Measurements from ENCODE around the gene LANCL2. TPM values are rescaled to one million over a fixed set of nuclear protein-coding genes. Genes with fewer than 3 reads are reported as not detected.

LANCL2 gene
- total RNA-seq, 1 donor from 2014 or later = 18.5 TPM

- Histone ChIP-seq H3K4me3 (ENCODE audit: low read depth, low read length) (no peak overlapping the region), H3K36me3 (ENCODE audit: control insufficient read depth, insufficient read depth, low read length) (no peaks in the 10 kb centered on the region), H3K27me3 (ENCODE audit: control insufficient read depth, insufficient read depth, low read length) (no peaks in the 10 kb centered on the region)
- no peak for TF ChIP-seq CTCF (IDR thresholded peaks at IDR 0.05; ENCODE audit: insufficient read depth, low read length, poor library complexity, severe bottlenecking)
- no peak for DNase-seq (ENCODE audit: low read depth)
Measured at GRCh38 chr7:55374213-55374612, 9.1 kb downstream of the LANCL2 start.

- Histone ChIP-seq H3K4me3 (ENCODE audit: low read depth, low read length) (no peak overlapping the region), H3K27me3 (ENCODE audit: control insufficient read depth, insufficient read depth, low read length) (no peaks in the 10 kb centered on the region), H3K36me3 (ENCODE audit: control insufficient read depth, insufficient read depth, low read length) (no peaks in the 10 kb centered on the region)
- DNase-seq (ENCODE audit: low read depth) = no peak
- TF ChIP-seq CTCF (IDR thresholded peaks at IDR 0.05; ENCODE audit: insufficient read depth, low read length, poor library complexity, severe bottlenecking) = no peak
Measured at GRCh38 chr7:55375237-55375636, 10.1 kb downstream of the LANCL2 start.

GRCh38 chr7:55377162-55377817 is 12.2 kb downstream of the LANCL2 start:
- no peak for TF ChIP-seq CTCF (IDR thresholded peaks at IDR 0.05; ENCODE audit: insufficient read depth, low read length, poor library complexity, severe bottlenecking)
- Histone ChIP-seq H3K27me3 (ENCODE audit: control insufficient read depth, insufficient read depth, low read length) (no peaks in the 10 kb centered on the region), H3K36me3 (ENCODE audit: control insufficient read depth, insufficient read depth, low read length) (no peaks in the 10 kb centered on the region), H3K4me3 (ENCODE audit: low read depth, low read length) (no peak overlapping the region)
- DNase-seq (ENCODE audit: low read depth) = no peak

- no peaks in the 10 kb centered on the region for H3K36me3 ChIP-seq (ENCODE audit: control insufficient read depth, insufficient read depth, low read length)
- no peak overlapping the region for H3K4me3 ChIP-seq (ENCODE audit: low read depth, low read length)
- H3K27me3 ChIP-seq (ENCODE audit: control insufficient read depth, insufficient read depth, low read length) = no peaks in the 10 kb centered on the region
- DNase-seq (ENCODE audit: low read depth) = no peak
- TF ChIP-seq CTCF (IDR thresholded peaks at IDR 0.05; ENCODE audit: insufficient read depth, low read length, poor library complexity, severe bottlenecking) = no peak
Measured at GRCh38 chr7:55379285-55379684, 14.1 kb downstream of the LANCL2 start.

GRCh38 chr7:55381189-55381588 is 16.1 kb downstream of the LANCL2 start:
- Histone ChIP-seq H3K27me3 (ENCODE audit: control insufficient read depth, insufficient read depth, low read length) (no peaks in the 10 kb centered on the region), H3K36me3 (ENCODE audit: control insufficient read depth, insufficient read depth, low read length) (no peaks in the 10 kb centered on the region), H3K4me3 (ENCODE audit: low read depth, low read length) (no peak overlapping the region)
- no peak for TF ChIP-seq CTCF (IDR thresholded peaks at IDR 0.05; ENCODE audit: insufficient read depth, low read length, poor library complexity, severe bottlenecking)
- no peak for DNase-seq (ENCODE audit: low read depth)

- H3K4me3 ChIP-seq (ENCODE audit: low read depth, low read length) = no peak overlapping the region
- H3K27me3 ChIP-seq (ENCODE audit: control insufficient read depth, insufficient read depth, low read length) = no peaks in the 10 kb centered on the region
- no peak for TF ChIP-seq CTCF (IDR thresholded peaks at IDR 0.05; ENCODE audit: insufficient read depth, low read length, poor library complexity, severe bottlenecking)
- no peak for DNase-seq (ENCODE audit: low read depth)
- no peaks in the 10 kb centered on the region for H3K36me3 ChIP-seq (ENCODE audit: control insufficient read depth, insufficient read depth, low read length)
Measured at GRCh38 chr7:55381696-55382095, 16.6 kb downstream of the LANCL2 start.

Measured in kidney epithelial cell (primary cell).